Trophoblast cell (in vitro differentiated cells and primary cell): ENCODE measurements around the gene TNS3.

Experiments
- DNase-seq, 2 donors: peaks; one replicate each; pipeline ENCODE4 v3.0.0-alpha.2; 2016
- H2AFZ ChIP-seq: 2 replicates; pipeline ENCODE4 v1.6.1; 2013; ENCODE audit warnings: low read length, moderate library complexity, mild to moderate bottlenecking; ENCODE audit not compliant: insufficient read depth, poor library complexity
- H2AK5ac ChIP-seq: 2 replicates; pipeline ENCODE4 v1.6.1; 2013; ENCODE audit warnings: mild to moderate bottlenecking, low read length
- H2BK120ac ChIP-seq: 2 replicates; pipeline ENCODE4 v1.6.1; 2013; ENCODE audit warnings: low read length, mild to moderate bottlenecking, moderate library complexity; ENCODE audit not compliant: insufficient read depth, poor library complexity
- H2BK12ac ChIP-seq: 2 replicates; pipeline ENCODE4 v1.6.1; 2013; ENCODE audit warnings: mild to moderate bottlenecking, low read length, moderate library complexity
- H2BK5ac ChIP-seq: 2 replicates; pipeline ENCODE4 v1.6.1; 2013; ENCODE audit warnings: low read length, low read depth, moderate library complexity, mild to moderate bottlenecking; ENCODE audit not compliant: poor library complexity
- H3K14ac ChIP-seq: 2 replicates; pipeline ENCODE4 v1.6.1; 2013; ENCODE audit warnings: mild to moderate bottlenecking, low read length
- H3K18ac ChIP-seq: 2 replicates; pipeline ENCODE4 v1.6.1; 2013; ENCODE audit warnings: mild to moderate bottlenecking, low read length
- H3K23ac ChIP-seq: 2 replicates; pipeline ENCODE4 v1.6.1; 2013; ENCODE audit warnings: low read length
- H3K27ac ChIP-seq: 2 replicates; pipeline ENCODE4 v1.5.1; 2013; ENCODE audit warnings: low read depth, mild to moderate bottlenecking, inconsistent platforms, low read length, moderate library complexity
- H3K27me3 ChIP-seq: 2 replicates; pipeline ENCODE4 v1.6.1; 2013; ENCODE audit warnings: inconsistent platforms, mild to moderate bottlenecking, low read length, moderate library complexity; ENCODE audit not compliant: insufficient read depth
- H3K36me3 ChIP-seq, 2 experiments: 1 replicate in 1 of 2; 2 replicates in 1 of 2; pipeline ENCODE4 v1.6.1; 2013; ENCODE audit warnings: low read length in 2 of 2, mild to moderate bottlenecking in 2 of 2, moderate library complexity in 1 of 2; ENCODE audit not compliant: insufficient read depth in 2 of 2, control insufficient read depth in 1 of 2
- H3K4ac ChIP-seq: 2 replicates; pipeline ENCODE4 v1.6.1; 2013; ENCODE audit warnings: low read depth, mild to moderate bottlenecking, low read length, moderate library complexity
- H3K4me1 ChIP-seq, 2 experiments: 1 replicate in 1 of 2; 2 replicates in 1 of 2; pipeline ENCODE4 v1.6.1; 2013; ENCODE audit warnings: low read length in 2 of 2, mild to moderate bottlenecking in 2 of 2, moderate library complexity in 1 of 2; ENCODE audit not compliant: insufficient read depth in 2 of 2, control insufficient read depth in 1 of 2
- H3K4me2 ChIP-seq: 2 replicates; pipeline ENCODE4 v1.6.1; 2013; ENCODE audit warnings: inconsistent platforms, mild to moderate bottlenecking, low read length, moderate library complexity
- H3K4me3 ChIP-seq: 2 replicates; pipeline ENCODE4 v1.5.1; 2013; ENCODE audit warnings: mild to moderate bottlenecking, low read depth, low read length, inconsistent platforms
- H3K79me1 ChIP-seq: one replicate; pipeline ENCODE4 v1.6.1; 2013; ENCODE audit warnings: low read length
- H3K79me2 ChIP-seq: 2 replicates; pipeline ENCODE4 v1.6.1; 2013; ENCODE audit warnings: low read length, mild to moderate bottlenecking; ENCODE audit not compliant: control insufficient read depth, insufficient read depth, poor library complexity
- H3K9ac ChIP-seq: 2 replicates; pipeline ENCODE4 v1.6.1; 2013; ENCODE audit warnings: mild to moderate bottlenecking, low read length
- H3K9me3 ChIP-seq: 2 replicates; pipeline ENCODE4 v1.6.1; 2013; ENCODE audit warnings: low read depth, mild to moderate bottlenecking, control low read depth, inconsistent platforms, low read length; ENCODE audit not compliant: insufficient read depth
- H4K12ac ChIP-seq: 2 replicates; pipeline ENCODE4 v1.6.1; 2013; ENCODE audit warnings: low read depth, mild to moderate bottlenecking, low read length, moderate library complexity
- H4K8ac ChIP-seq: 2 replicates; pipeline ENCODE4 v1.6.1; 2013; ENCODE audit warnings: low read depth, mild to moderate bottlenecking, low read length, moderate library complexity
- H4K91ac ChIP-seq: one replicate; pipeline ENCODE4 v1.6.1; 2013; ENCODE audit warnings: low read depth, mild to moderate bottlenecking, low read length, moderate library complexity
- WGBS: extraction: QIAGEN DNeasy Blood & Tissue Kit; methylation state at CpG from one replicate; pipeline ENCODE4 v1.1.7; 2013; ENCODE audit warnings: missing lambda C conversion rate; ENCODE audit not compliant: insufficient read length, insufficient coverage; ENCODE audit errors: extremely low coverage; 5-methylcytosine and 5-hydroxymethylcytosine counted together

Gene TNS3

GRCh38 chr7:47529826-47530555, 51.9 kb downstream of the TNS3 start:
- H3K4ac ChIP-seq: no peak overlapping the region
- H2AFZ ChIP-seq: no peak overlapping the region
- no peak overlapping the region for H3K27ac ChIP-seq
- no peak overlapping the region for H3K18ac ChIP-seq
- no peak overlapping the region for H3K23ac ChIP-seq
- H3K9me3 ChIP-seq: peaks cover 2% of the 10 kb centered on the region
- peaks cover 12% of the 10 kb centered on the region for H3K79me2 ChIP-seq
- H3K4me1 ChIP-seq: peaks cover 13 to 20% of the 10 kb centered on the region in 2 experiments
- H3K79me1 ChIP-seq: peaks cover 13% of the 10 kb centered on the region
- peaks cover 35 to 39% of the 10 kb centered on the region in 2 experiments for H3K36me3 ChIP-seq
- no peak overlapping the region for H2AK5ac ChIP-seq
- no CpG with 5 or more reads among the region's 6 CpGs for WGBS
- DNase-seq: no peak
- no peak overlapping the region for H3K14ac ChIP-seq
- no peak overlapping the region for H4K8ac ChIP-seq
- H3K4me3 ChIP-seq: no peak overlapping the region
- no peak overlapping the region for H2BK5ac ChIP-seq
- H4K91ac ChIP-seq: no peak overlapping the region
- no peak overlapping the region for H3K9ac ChIP-seq
- H4K12ac ChIP-seq: no peak overlapping the region
- H2BK120ac ChIP-seq: no peak overlapping the region
- no peak overlapping the region for H2BK12ac ChIP-seq
- H3K4me2 ChIP-seq: no peak overlapping the region
- no peaks in the 10 kb centered on the region for H3K27me3 ChIP-seq

DNA sequence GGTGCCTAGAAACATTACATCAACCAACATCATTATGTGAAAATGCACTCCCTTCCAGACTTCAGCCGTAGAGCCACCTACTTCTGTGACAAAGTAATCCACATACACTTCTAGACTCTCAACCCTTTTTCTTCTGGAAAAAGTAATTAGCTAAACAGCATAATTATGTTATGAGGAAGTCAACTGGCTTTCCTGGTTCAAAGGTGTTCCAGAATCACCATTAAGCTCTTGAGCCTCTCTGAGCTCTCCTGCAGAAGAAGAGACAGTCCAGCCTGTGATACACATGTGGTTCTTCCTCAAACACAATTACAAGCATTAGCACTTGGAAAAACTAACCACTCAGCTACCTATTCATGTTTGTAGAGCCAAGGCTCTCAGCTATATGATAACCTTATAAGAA, 52.5 kb downstream of the TNS3 start:
- H3K9ac ChIP-seq: no peak overlapping the region
- H4K12ac ChIP-seq: no peak overlapping the region
- no peak for DNase-seq
- H4K91ac ChIP-seq: no peak overlapping the region
- no peak overlapping the region for H3K23ac ChIP-seq
- H3K14ac ChIP-seq: no peak overlapping the region
- WGBS: no CpG with 5 or more reads among the region's 1 CpG
- peaks cover 9 to 16% of the 10 kb centered on the region in 2 experiments for H3K4me1 ChIP-seq
- H3K27ac ChIP-seq: no peak overlapping the region
- no peak overlapping the region for H2BK12ac ChIP-seq
- H3K4me3 ChIP-seq: no peak overlapping the region
- H4K8ac ChIP-seq: no peak overlapping the region
- peaks cover 12% of the 10 kb centered on the region for H3K79me2 ChIP-seq
- no peak overlapping the region for H3K4me2 ChIP-seq
- H3K4ac ChIP-seq: peak overlapping the region; percentile 64
- no peak overlapping the region for H3K18ac ChIP-seq
- no peak overlapping the region for H2BK120ac ChIP-seq
- no peak overlapping the region for H2AK5ac ChIP-seq
- H3K9me3 ChIP-seq: peaks cover 2% of the 10 kb centered on the region
- H2AFZ ChIP-seq: no peak overlapping the region
- H3K79me1 ChIP-seq: peaks cover 9% of the 10 kb centered on the region
- peaks cover 36 to 42% of the 10 kb centered on the region in 2 experiments for H3K36me3 ChIP-seq
- no peaks in the 10 kb centered on the region for H3K27me3 ChIP-seq
- H2BK5ac ChIP-seq: no peak overlapping the region

DNA sequence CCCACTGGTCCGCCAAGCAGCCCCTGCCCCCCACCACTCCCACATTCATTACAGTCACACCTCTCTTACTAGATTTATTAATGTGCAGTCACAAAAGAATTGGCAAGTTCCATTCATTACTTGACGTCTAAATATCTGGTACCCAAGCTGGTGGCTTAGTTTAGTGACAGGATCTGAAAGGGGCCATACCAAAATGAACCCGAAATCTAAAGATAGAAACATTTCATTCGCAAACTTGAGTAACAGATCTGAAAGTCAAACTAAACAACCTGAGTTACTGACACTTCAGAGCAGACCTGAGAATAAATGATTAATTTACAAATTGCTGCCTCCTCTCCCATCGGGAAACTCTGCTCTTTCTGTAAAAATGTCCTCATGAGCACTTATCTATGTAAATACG, 53.4 kb downstream of the TNS3 start:
- no peak overlapping the region for H2AK5ac ChIP-seq
- no peak overlapping the region for H3K4ac ChIP-seq
- H4K91ac ChIP-seq: no peak overlapping the region
- no peak overlapping the region for H2BK5ac ChIP-seq
- peaks cover 2% of the 10 kb centered on the region for H3K9me3 ChIP-seq
- H3K14ac ChIP-seq: no peak overlapping the region
- peaks cover 45 to 49% of the 10 kb centered on the region in 2 experiments for H3K36me3 ChIP-seq
- no peak overlapping the region for H3K27ac ChIP-seq
- no peak overlapping the region for H3K4me3 ChIP-seq
- DNase-seq: no peak
- no peak overlapping the region for H3K23ac ChIP-seq
- H3K27me3 ChIP-seq: no peaks in the 10 kb centered on the region
- no peak overlapping the region for H3K4me2 ChIP-seq
- H3K4me1 ChIP-seq: peaks cover 3 to 11% of the 10 kb centered on the region in 2 experiments
- peaks cover 8% of the 10 kb centered on the region for H3K79me1 ChIP-seq
- H2BK120ac ChIP-seq: no peak overlapping the region
- H4K8ac ChIP-seq: no peak overlapping the region
- no peak overlapping the region for H2AFZ ChIP-seq
- H4K12ac ChIP-seq: no peak overlapping the region
- no CpG with 5 or more reads among the region's 6 CpGs for WGBS
- peak overlapping the region; percentile 82 for H3K18ac ChIP-seq
- no peak overlapping the region for H2BK12ac ChIP-seq
- no peak overlapping the region for H3K9ac ChIP-seq
- H3K79me2 ChIP-seq: peaks cover 17% of the 10 kb centered on the region

DNA sequence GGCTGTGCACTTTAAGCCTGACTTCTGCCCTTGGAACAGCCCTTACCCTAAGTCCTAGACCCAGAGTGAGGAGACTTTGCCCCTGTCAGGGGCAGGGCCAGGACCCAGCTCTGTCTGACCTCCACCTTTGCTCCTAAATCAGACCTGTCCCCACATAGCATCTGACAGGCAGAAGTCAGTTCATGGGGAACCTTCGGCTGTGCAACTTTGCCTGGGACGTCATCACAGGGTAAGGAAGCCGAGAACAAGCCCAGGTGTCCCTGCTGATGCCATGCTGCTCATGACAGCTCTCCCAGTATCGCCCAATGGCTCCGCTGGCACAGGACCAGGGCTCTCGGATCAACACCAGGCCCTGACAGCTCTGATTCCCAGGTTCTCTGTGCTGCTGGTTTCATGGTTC, 55.4 kb downstream of the TNS3 start:
- H2AFZ ChIP-seq: no peak overlapping the region
- H3K23ac ChIP-seq: no peak overlapping the region
- no peak overlapping the region for H3K9ac ChIP-seq
- H2BK5ac ChIP-seq: no peak overlapping the region
- H2BK120ac ChIP-seq: no peak overlapping the region
- no peak overlapping the region for H3K27ac ChIP-seq
- no peak overlapping the region for H4K8ac ChIP-seq
- peaks cover 10% of the 10 kb centered on the region for H3K79me1 ChIP-seq
- H3K4me2 ChIP-seq: no peak overlapping the region
- peaks cover 52 to 63% of the 10 kb centered on the region in 2 experiments for H3K36me3 ChIP-seq
- no peak overlapping the region for H4K12ac ChIP-seq
- no peak overlapping the region for H4K91ac ChIP-seq
- no peak overlapping the region for H3K4me3 ChIP-seq
- H3K14ac ChIP-seq: no peak overlapping the region
- H3K4ac ChIP-seq: no peak overlapping the region
- H2AK5ac ChIP-seq: no peak overlapping the region
- peak overlapping the region; percentile 29 for H3K18ac ChIP-seq
- no peak for DNase-seq
- WGBS: no CpG with 5 or more reads among the region's 6 CpGs
- peaks cover 7 to 8% of the 10 kb centered on the region in 2 experiments for H3K4me1 ChIP-seq
- peak overlapping the region; percentile 11 for H2BK12ac ChIP-seq
- H3K27me3 ChIP-seq: no peaks in the 10 kb centered on the region
- peaks cover 2% of the 10 kb centered on the region for H3K9me3 ChIP-seq
- peaks cover 13% of the 10 kb centered on the region for H3K79me2 ChIP-seq
